ENCODE data around the gene PITPNC1. TPM values are rescaled to one million over a fixed set of nuclear protein-coding genes. Genes with fewer than 3 reads are reported as not detected.

PITPNC1 gene
- total and polyA plus RNA-seq, 2 donors (not counting 3 experiments of a cell fraction or from before 2014, with no cell fraction given) = 2.4 to 9.6 TPM

DNA sequence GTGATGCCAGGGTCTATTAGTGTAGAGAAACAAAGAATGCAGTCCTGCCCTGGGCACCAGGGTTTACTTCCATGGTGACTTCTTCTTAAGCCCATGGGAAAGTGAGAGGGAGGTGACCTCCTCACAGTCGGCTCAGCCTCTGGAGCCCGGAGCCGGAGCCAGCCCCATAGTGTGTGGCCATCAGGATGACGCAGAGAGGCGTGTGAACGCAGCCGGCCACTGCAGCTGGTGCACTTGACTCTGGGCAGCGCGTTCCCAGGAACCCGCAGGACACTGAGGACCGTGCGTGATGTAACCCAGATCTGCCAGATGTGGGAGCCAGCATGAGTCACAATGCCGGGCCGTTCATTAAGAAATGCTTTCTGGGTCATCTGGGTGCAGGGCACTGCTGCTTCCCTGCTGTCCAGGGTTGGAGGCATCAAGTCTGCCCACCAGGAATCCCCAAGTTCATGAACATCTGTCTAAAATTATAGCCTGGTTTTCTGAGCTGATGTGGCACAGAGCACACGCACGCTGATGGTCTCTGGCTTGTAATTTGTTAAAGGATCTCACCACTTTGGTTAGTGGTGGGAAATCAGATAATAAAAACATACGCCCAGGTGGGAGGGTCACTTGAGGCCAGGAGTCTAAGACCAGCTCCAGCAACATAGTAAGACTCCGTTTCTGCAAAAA lies 114.1 kb downstream of the PITPNC1 start:
- intact Hi-C loops (cut with micrococcal nuclease) = no loop called here
- Histone ChIP-seq H3K36me3 (ENCODE audit: control insufficient read depth in 2 of 2, extremely low read depth in 1 of 2, insufficient read depth in 2 of 2, low read length in 2 of 2) (no peaks in the 10 kb centered on the region), H3K9me1 (replicated peaks; ENCODE audit: control insufficient read depth, extremely low read depth, insufficient read depth, low read length) (no peaks in the 10 kb centered on the region), H3K27ac (ENCODE audit: insufficient read depth, low read depth, low read length) (no peak overlapping the region), H3K4me1 (ENCODE audit: control insufficient read depth, extremely low read depth, insufficient read depth, low read length) (no peaks in the 10 kb centered on the region), H3K9ac (replicated peaks; ENCODE audit: extremely low read depth, insufficient read depth, low read length) (no peak overlapping the region), H3K27me3 (ENCODE audit: control insufficient read depth in 2 of 2, insufficient read depth in 2 of 2, low read length in 2 of 2) (peaks cover 0 to 7% of the 10 kb centered on the region in 2 experiments), H3K9me3 (replicated peaks; ENCODE audit: control insufficient read depth, insufficient read depth, low read length) (no peaks in the 10 kb centered on the region), H3K4me2 (ENCODE audit: insufficient read depth, low read length) (peak overlapping the region; percentile 35), H3K79me2 (ENCODE audit: control insufficient read depth, insufficient read depth, low read length) (no peaks in the 10 kb centered on the region), H4K20me1 (replicated peaks; ENCODE audit: control insufficient read depth, extremely low read depth, insufficient read depth, low read length) (no peaks in the 10 kb centered on the region), H2AFZ (ENCODE audit: low read depth, low read length) (no peak overlapping the region), H3K4me3 (replicated peaks in 1 of 3; ENCODE audit: insufficient read depth in 1 of 3, low read depth in 1 of 3, low read length in 3 of 3) (no peak overlapping the region)
- dilution Hi-C loops (cut with MboI; ENCODE audit: extremely low pct_ligation_motif_present, low sequenced_read_pairs) = no loop called here
- ChIA-PET CTCF (interaction anchor here (0.9 to 1.9 kb wide), 3 partner anchors 16 to 116 kb away, joined by 3 to 14 read pairs (median 4); no protein-coding TSS in a partner anchor), POLR2A (interaction anchor here (0.5 kb wide), 1 partner anchor 44 kb away, joined by 4 read pairs; no protein-coding TSS in a partner anchor)
- TF ChIP-seq, protein P1, sequence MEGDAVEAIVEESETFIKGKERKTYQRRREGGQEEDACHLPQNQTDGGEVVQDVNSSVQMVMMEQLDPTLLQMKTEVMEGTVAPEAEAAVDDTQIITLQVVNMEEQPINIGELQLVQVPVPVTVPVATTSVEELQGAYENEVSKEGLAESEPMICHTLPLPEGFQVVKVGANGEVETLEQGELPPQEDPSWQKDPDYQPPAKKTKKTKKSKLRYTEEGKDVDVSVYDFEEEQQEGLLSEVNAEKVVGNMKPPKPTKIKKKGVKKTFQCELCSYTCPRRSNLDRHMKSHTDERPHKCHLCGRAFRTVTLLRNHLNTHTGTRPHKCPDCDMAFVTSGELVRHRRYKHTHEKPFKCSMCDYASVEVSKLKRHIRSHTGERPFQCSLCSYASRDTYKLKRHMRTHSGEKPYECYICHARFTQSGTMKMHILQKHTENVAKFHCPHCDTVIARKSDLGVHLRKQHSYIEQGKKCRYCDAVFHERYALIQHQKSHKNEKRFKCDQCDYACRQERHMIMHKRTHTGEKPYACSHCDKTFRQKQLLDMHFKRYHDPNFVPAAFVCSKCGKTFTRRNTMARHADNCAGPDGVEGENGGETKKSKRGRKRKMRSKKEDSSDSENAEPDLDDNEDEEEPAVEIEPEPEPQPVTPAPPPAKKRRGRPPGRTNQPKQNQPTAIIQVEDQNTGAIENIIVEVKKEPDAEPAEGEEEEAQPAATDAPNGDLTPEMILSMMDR (IDR thresholded peaks at IDR 0.05; ENCODE audit: extremely low read depth in 1 of 2, insufficient read depth in 1 of 2, low read depth in 1 of 2, low read length in 2 of 2) = no peak
- no peak for TF ChIP-seq EZH2 (IDR thresholded peaks at IDR 0.05; ENCODE audit: borderline replicate concordance, low read depth, low read length, severe bottlenecking)
- TF ChIP-seq, protein P2, sequence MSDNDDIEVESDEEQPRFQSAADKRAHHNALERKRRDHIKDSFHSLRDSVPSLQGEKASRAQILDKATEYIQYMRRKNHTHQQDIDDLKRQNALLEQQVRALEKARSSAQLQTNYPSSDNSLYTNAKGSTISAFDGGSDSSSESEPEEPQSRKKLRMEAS (IDR thresholded peaks at IDR 0.05; ENCODE audit: insufficient read depth, insufficient read length) = no peak
- TF ChIP-seq POLR2A (IDR thresholded peaks at IDR 0.05; ENCODE audit: low read depth, low read length) = no peak
- TF ChIP-seq POLR2AphosphoS5 (IDR thresholded peaks at IDR 0.05; ENCODE audit: insufficient read depth, low read depth, low read length) = no peak
- peak; percentile 54 for DNase-seq (ENCODE audit: low read depth, low spot score)
- no peak for FAIRE-seq
- BruUV-seq (replicated peaks) = no TSS peak

Measured in endothelial cell of umbilical vein (primary cell).